Panc1 (cell line): Measurements from ENCODE around the gene SLC7A7. TPM values are rescaled to one million over a fixed set of nuclear protein-coding genes. Genes with fewer than 3 reads are reported as not detected.

ENCODE experiments used
- ATAC-seq: fragments of 200-7000 bp; cut with Tn5 transposase; 2 replicates; pipeline ENCODE4 v1.9.1; 2020; ENCODE audit warnings: mild to moderate bottlenecking, moderate library complexity
- BruUV-seq: library from RNA; stranded (reverse); fragments of 400-500 nt; replicated peaks from 2 replicates; lab custom pipeline; 2021; lab: Mats Ljungman, UMichigan
- CTCF ChIA-PET: fragments of 300-600 bp; sonication (Branson Sonifier 250); formaldehyde crosslinking; loops from one replicate; lab custom pipeline; 2022; ENCODE audit warnings: antibody characterized with exemption; lab: Charles Lee
- POLR2A ChIA-PET: fragments of 300-600 bp; sonication (Branson Sonifier 250); formaldehyde crosslinking; loops from one replicate; lab custom pipeline; 2022; ENCODE audit warnings: antibody characterized with exemption; lab: Charles Lee
- DNase-seq: peaks from one replicate; pipeline ENCODE4 v3.0.0-alpha.2; 2010; ENCODE audit warnings: low read depth, low spot score
- H3K27ac ChIP-seq: 2 replicates; pipeline ENCODE4 v1.5.1; 2011; ENCODE audit warnings: mild to moderate bottlenecking, low read length, inconsistent platforms
- H3K27me3 ChIP-seq: fragments of 200-500 bp; sonication (Bioruptor generic); 2 replicates; pipeline ENCODE4 v1.6.0; 2014; ENCODE audit warnings: low read length, inconsistent platforms; ENCODE audit not compliant: control insufficient read depth, insufficient read depth
- H3K36me3 ChIP-seq: fragments of 200-500 bp; sonication (Bioruptor generic); 2 replicates; pipeline ENCODE4 v1.5.1; 2014; ENCODE audit warnings: inconsistent platforms, mild to moderate bottlenecking, low read length, moderate library complexity; ENCODE audit not compliant: control insufficient read depth, insufficient read depth
- H3K4me1 ChIP-seq: 2 replicates; pipeline ENCODE4 v1.5.1; 2011; ENCODE audit warnings: inconsistent platforms, mild to moderate bottlenecking, low read length, moderate library complexity; ENCODE audit not compliant: control insufficient read depth, insufficient read depth
- H3K4me3 ChIP-seq, 2 experiments: 2 replicates each; pipeline ENCODE4 v1.5.1; 2011 to 2012; ENCODE audit warnings: low read depth in 2 of 2, low read length in 2 of 2, mild to moderate bottlenecking in 2 of 2, inconsistent platforms in 1 of 2, moderate library complexity in 1 of 2
- H3K9me3 ChIP-seq: fragments of 200-500 bp; sonication (Bioruptor generic); 2 replicates; pipeline ENCODE4 v1.5.1; 2014; ENCODE audit warnings: low read depth, mild to moderate bottlenecking, inconsistent platforms, low read length, moderate library complexity; ENCODE audit not compliant: control insufficient read depth, insufficient read depth
- CTCF ChIP-seq: fragments of 450-650 bp; IDR thresholded peaks from 2 replicates; pipeline ENCODE4 v1.5.1; 2017; ENCODE audit warnings: mild to moderate bottlenecking
- POLR2AphosphoS5 ChIP-seq: IDR thresholded peaks from 2 replicates; pipeline ENCODE4 v1.6.1; 2012; ENCODE audit warnings: mild to moderate bottlenecking, low read depth, low read length, moderate library complexity
- REST ChIP-seq, 2 experiments: IDR thresholded peaks; 2 replicates each; pipeline ENCODE4 v1.6.1; 2011 to 2012; ENCODE audit warnings: low read depth in 2 of 2, control low read depth in 1 of 2, low read length in 1 of 2, mild to moderate bottlenecking in 1 of 2, moderate library complexity in 1 of 2; ENCODE audit not compliant: insufficient read depth in 1 of 2
- SIN3A ChIP-seq: IDR thresholded peaks from 2 replicates; pipeline ENCODE4 v1.6.1; 2012; ENCODE audit warnings: low read depth, mild to moderate bottlenecking, low read length, moderate library complexity, borderline replicate concordance; ENCODE audit not compliant: insufficient read depth
- TCF7L2 ChIP-seq: IDR thresholded peaks from 2 replicates; pipeline ENCODE4 v1.6.1; 2011; ENCODE audit warnings: mild to moderate bottlenecking, low read depth, low read length, inconsistent platforms
- in situ Hi-C: cut with HindIII; loops from 2 replicates; pipeline ENCODE4 v1.10.0; 2016; ENCODE audit warnings: low sequenced_read_pairs, low pct_unique_long_range_greater_than_20kb
- intact Hi-C: fragments of 100-400 bp; cut with micrococcal nuclease; formaldehyde crosslinking; loops from one replicate; pipeline ENCODE4 v1.10.0; 2022; ENCODE audit not compliant: unreplicated experiment
- total RNA-seq: library from RNA; stranded (reverse); gene quantifications from one replicate; pipeline ENCODE4 v1.2.1, GENCODE V29; 2021; ENCODE audit not compliant: unreplicated experiment

SLC7A7 gene
- total RNA-seq, 1 experiment from 2014 or later: 0.85 TPM

GRCh38 chr14:22803687-22803974, 11.6 kb downstream of the SLC7A7 start:
- Histone ChIP-seq H3K9me3 (no peaks in the 10 kb centered on the region), H3K27me3 (no peaks in the 10 kb centered on the region; the same call in 1 of the 2 replicates), H3K4me1 (no peaks in the 10 kb centered on the region), H3K36me3 (no peaks in the 10 kb centered on the region), H3K27ac (no peak overlapping the region), H3K4me3 (no peak overlapping the region)
- ChIA-PET POLR2A (no interaction called here), CTCF (no interaction called here)
- BruUV-seq: no TSS peak
- intact Hi-C loops (no loop called here), in situ Hi-C loops (no loop called here)
- ATAC-seq (no peak), DNase-seq (no peak)
- no peak for TF ChIP-seq POLR2AphosphoS5
- TF ChIP-seq SIN3A: no peak
- TF ChIP-seq REST (IDR thresholded peaks at IDR 0.05; ENCODE audit: insufficient read depth in 1 of 2, low read depth in 2 of 2, low read length in 1 of 2): no peak
- TF ChIP-seq CTCF: no peak
- TF ChIP-seq TCF7L2: no peak

GRCh38 chr14:22802860-22803686, 12.2 kb downstream of the SLC7A7 start:
- DNase-seq: no peak
- ATAC-seq: no peak
- POLR2A ChIA-PET: no interaction called here
- no peak overlapping the region for H3K27ac ChIP-seq
- H3K27me3 ChIP-seq: no peaks in the 10 kb centered on the region; the same call in 1 of the 2 replicates
- intact Hi-C loops (no loop called here), in situ Hi-C loops (no loop called here)
- no peak for TF ChIP-seq REST (IDR thresholded peaks at IDR 0.05; ENCODE audit: insufficient read depth in 1 of 2, low read depth in 2 of 2, low read length in 1 of 2)
- TF ChIP-seq TCF7L2: no peak
- TF ChIP-seq POLR2AphosphoS5: no peak
- no peak for TF ChIP-seq SIN3A
- TF ChIP-seq CTCF: no peak
- CTCF ChIA-PET: no interaction called here
- no peaks in the 10 kb centered on the region for H3K9me3 ChIP-seq
- no TSS peak for BruUV-seq
- no peaks in the 10 kb centered on the region for H3K4me1 ChIP-seq
- no peak overlapping the region for H3K4me3 ChIP-seq
- no peaks in the 10 kb centered on the region for H3K36me3 ChIP-seq
